Cerebellar cortex (tissue), 1 donor: ENCODE data around the gene ENTREP1.
"Not testable (repeated sequence)": the region's sequence is repeated elsewhere in the genome, so short reads cannot be mapped to it uniquely, and the experiment has no call there.

Source experiments
- DNase-seq: peaks from one replicate; pipeline ENCODE4 v3.0.0-alpha.2; 2015; ENCODE audit warnings: low spot score

Gene ENTREP1

GRCh38 chr9:69371001-69371400 lies 46.0 kb downstream of the ENTREP1 start:
- DNase-seq, result no peak

- DNase-seq, result no peak
These were observed 51.6 kb downstream of the ENTREP1 start for GRCh38 chr9:69376651-69377050.

GRCh38 chr9:69377291-69377690 lies 52.3 kb downstream of the ENTREP1 start:
- DNase-seq, result no peak

GRCh38 chr9:69377981-69378380 lies 53.0 kb downstream of the ENTREP1 start:
- DNase-seq, result no peak

GRCh38 chr9:69379270-69379982 lies 54.4 kb downstream of the ENTREP1 start:
- DNase-seq, result no peak

GRCh38 chr9:69380301-69380700 lies 55.3 kb downstream of the ENTREP1 start:
- DNase-seq, result no peak

- no peak for DNase-seq
These were observed 55.8 kb downstream of the ENTREP1 start for GRCh38 chr9:69380811-69381210.

GRCh38 chr9:69382135-69382534 lies 57.1 kb downstream of the ENTREP1 start:
- DNase-seq, result no peak

GRCh38 chr9:69385581-69386033 lies 60.6 kb downstream of the ENTREP1 start:
- no peak for DNase-seq

GRCh38 chr9:69386651-69387050 lies 61.6 kb downstream of the ENTREP1 start:
- no peak for DNase-seq

GRCh38 chr9:69388596-69388995 lies 63.6 kb downstream of the ENTREP1 start:
- DNase-seq, result no peak

GRCh38 chr9:69389437-69389995 lies 64.5 kb downstream of the ENTREP1 start:
- DNase-seq, result no peak

- no peak for DNase-seq
These were observed 66.5 kb downstream of the ENTREP1 start for GRCh38 chr9:69391487-69391886.

- DNase-seq, result no peak
These were observed 66.9 kb downstream of the ENTREP1 start for GRCh38 chr9:69391946-69392345.

- DNase-seq, result no peak
These were observed 67.8 kb downstream of the ENTREP1 start for GRCh38 chr9:69392826-69393225.

- no peak for DNase-seq
These were observed 68.4 kb downstream of the ENTREP1 start for GRCh38 chr9:69393425-69393824.

- no peak for DNase-seq
These were observed 70.7 kb downstream of the ENTREP1 start for GRCh38 chr9:69395718-69396117.

- no peak for DNase-seq
These were observed 71.7 kb downstream of the ENTREP1 start for GRCh38 chr9:69396759-69397158.

- DNase-seq, result no peak
These were observed 72.6 kb downstream of the ENTREP1 start for GRCh38 chr9:69397384-69398214.

- DNase-seq, result no peak
These were observed 75.5 kb downstream of the ENTREP1 start for GRCh38 chr9:69400470-69400869.

GRCh38 chr9:69409936-69410335 lies 84.9 kb downstream of the ENTREP1 start:
- DNase-seq, result not testable (repeated sequence)

- DNase-seq, result no peak
These were observed 86.2 kb downstream of the ENTREP1 start for GRCh38 chr9:69411246-69411645.
